Measurements from ENCODE around the gene ATP2B2. TPM values are rescaled to one million over a fixed set of nuclear protein-coding genes. Genes with fewer than 3 reads are reported as not detected.
"Not testable (repeated sequence)": the region's sequence is repeated elsewhere in the genome, so short reads cannot be mapped to it uniquely, and the experiment has no call there.

ATP2B2 gene
- total RNA-seq, 2 donors from 2014 or later = 0.14 to 0.74 TPM

DNA sequence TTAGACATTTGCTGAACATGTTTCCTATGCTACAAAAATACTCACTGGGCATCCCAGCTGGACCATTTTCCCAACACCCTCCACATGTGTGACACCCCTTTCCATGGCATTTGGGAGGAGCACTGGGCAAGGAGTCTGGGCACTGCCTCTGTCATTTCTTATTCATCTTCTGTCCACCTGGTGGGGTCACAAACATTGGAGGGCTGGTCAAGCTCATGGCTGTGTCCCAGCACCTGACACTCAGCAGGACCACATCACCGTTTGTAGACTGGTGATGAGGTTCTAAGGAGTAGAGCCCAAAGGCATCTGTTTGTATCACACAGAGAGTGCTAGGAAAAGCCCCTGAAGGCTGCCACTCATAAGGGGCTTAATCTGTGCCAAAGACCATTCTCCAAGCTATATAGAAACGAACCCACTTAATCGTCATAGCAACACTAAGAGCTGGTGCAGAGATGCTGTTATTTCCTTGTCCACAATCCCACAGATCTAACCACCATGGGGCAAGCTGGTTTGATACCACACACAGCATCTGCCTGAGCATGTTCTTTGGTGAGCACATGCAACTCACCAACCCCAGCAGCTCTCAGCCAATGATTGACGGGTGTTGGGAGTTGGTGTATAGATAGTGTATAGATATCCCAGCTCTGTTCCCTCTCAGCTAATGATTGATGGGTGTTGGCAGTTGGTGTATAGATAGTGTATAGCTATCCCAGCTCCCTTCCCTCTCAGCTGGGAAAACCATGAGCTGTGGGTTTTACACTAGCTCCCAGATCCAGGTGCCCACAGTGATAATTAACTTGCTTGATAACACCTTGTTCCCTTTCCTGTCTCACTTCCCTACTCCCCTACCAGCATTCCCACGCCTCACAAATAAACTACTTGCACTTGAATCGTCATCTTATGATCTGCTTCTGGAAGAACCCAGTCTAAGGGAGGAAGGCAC is 42.7 kb upstream of the ATP2B2 start:
- no peak overlapping the region for H3K27ac ChIP-seq
- no peak for DNase-seq (ENCODE audit: low spot score)
- H3K4me3 ChIP-seq = no peak overlapping the region
- H3K27me3 ChIP-seq (replicated peaks; ENCODE audit: insufficient read depth) = peaks cover 1% of the 10 kb centered on the region
- intact Hi-C loops (cut with DNase I) = no loop called here
- H3K36me3 ChIP-seq = no peaks in the 10 kb centered on the region
- TF ChIP-seq POLR2A (IDR thresholded peaks at IDR 0.05) (no peak), CTCF (IDR thresholded peaks at IDR 0.05) (no peak), POLR2AphosphoS5 (IDR thresholded peaks at IDR 0.05) (no peak)
- H3K9me3 ChIP-seq = no peaks in the 10 kb centered on the region
- no peaks in the 10 kb centered on the region for H3K4me1 ChIP-seq (replicated peaks)
- WGBS = 81% methylated on average over 6 of the region's 6 CpGs

DNA sequence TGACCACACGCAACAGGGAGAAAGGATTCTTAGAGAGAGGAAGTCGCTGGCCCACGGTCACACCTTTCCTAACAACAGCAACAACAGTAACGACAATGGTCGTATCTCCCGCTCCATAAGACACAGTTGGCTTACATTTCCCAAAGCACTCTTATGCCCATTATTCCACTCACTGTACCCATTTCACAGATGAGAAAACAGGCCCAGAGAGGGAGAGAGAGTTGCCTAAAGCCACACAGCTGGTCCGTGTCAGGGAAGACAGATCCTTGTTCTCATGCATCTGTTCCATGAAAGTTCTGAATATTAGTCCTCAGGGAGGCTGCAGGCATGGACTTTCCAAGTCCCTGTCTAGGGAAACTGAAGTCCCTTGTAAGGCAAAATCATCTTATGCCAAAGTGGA is 42.0 kb upstream of the ATP2B2 start:
- no peak overlapping the region for H3K4me3 ChIP-seq
- TF ChIP-seq POLR2AphosphoS5 (IDR thresholded peaks at IDR 0.05) = no peak
- TF ChIP-seq POLR2A (IDR thresholded peaks at IDR 0.05) = no peak
- no peak for TF ChIP-seq CTCF (IDR thresholded peaks at IDR 0.05)
- intact Hi-C loops (cut with DNase I) = no loop called here
- peaks cover 1% of the 10 kb centered on the region for H3K27me3 ChIP-seq (replicated peaks; ENCODE audit: insufficient read depth)
- no peak for DNase-seq (ENCODE audit: low spot score)
- H3K4me1 ChIP-seq (replicated peaks) = no peaks in the 10 kb centered on the region
- H3K36me3 ChIP-seq = no peaks in the 10 kb centered on the region
- H3K27ac ChIP-seq = no peak overlapping the region
- 82% methylated on average over 7 of the region's 7 CpGs for WGBS
- H3K9me3 ChIP-seq = no peaks in the 10 kb centered on the region

DNA sequence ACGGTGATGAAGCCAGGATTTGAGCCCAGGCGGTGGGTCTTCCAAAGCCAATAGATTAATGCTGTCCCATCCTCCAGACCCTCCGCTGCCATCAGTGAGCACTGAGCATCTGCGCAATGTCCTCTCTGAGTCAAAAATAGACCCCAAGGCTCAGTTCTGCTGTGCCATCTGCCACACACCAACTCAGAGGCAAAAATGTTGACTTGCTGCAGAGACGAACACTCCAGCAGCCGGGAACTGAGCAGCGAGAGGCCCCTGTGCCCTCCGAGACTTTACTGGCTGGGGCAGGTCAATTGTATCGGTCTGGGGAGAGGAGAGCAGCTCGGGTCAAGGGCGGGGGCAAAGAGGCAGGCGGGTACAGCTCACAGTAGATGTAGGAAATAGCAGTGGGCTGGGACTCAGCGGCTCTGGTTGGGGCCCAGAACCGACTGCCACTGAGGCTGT is 41.5 kb upstream of the ATP2B2 start:
- WGBS = 84% methylated on average over 14 of the region's 14 CpGs
- H3K27me3 ChIP-seq (replicated peaks; ENCODE audit: insufficient read depth) = peaks cover 1% of the 10 kb centered on the region
- H3K27ac ChIP-seq = no peak overlapping the region
- intact Hi-C loops (cut with DNase I) = no loop called here
- no peaks in the 10 kb centered on the region for H3K36me3 ChIP-seq
- H3K4me3 ChIP-seq = no peak overlapping the region
- no peak for TF ChIP-seq POLR2A (IDR thresholded peaks at IDR 0.05)
- no peak for TF ChIP-seq CTCF (IDR thresholded peaks at IDR 0.05)
- TF ChIP-seq POLR2AphosphoS5 (IDR thresholded peaks at IDR 0.05) = no peak
- H3K9me3 ChIP-seq = no peaks in the 10 kb centered on the region
- no peak for DNase-seq (ENCODE audit: low spot score)
- no peaks in the 10 kb centered on the region for H3K4me1 ChIP-seq (replicated peaks)

DNA sequence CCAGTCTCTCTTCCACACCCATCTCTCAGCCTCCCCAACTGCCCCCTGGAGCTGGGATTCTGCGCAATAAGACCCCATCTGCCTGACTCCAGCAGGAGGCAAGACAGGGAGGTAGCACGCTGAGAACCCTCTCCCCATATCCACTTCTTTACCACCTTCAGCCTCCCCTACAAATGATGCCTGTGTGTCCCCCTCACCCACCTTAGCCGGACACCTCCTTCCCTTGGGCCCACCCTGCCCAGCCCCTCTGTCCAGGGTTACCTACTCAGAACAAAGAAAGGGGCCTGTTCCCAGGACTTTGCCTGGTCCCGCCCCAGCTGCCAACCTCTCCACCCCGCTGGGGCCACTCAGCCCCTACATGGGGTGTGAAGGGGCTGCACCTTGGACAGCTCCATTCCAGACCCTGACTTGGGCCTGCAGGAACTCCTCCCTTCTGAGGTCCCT is 40.8 kb upstream of the ATP2B2 start:
- H3K9me3 ChIP-seq = no peaks in the 10 kb centered on the region
- TF ChIP-seq CTCF (IDR thresholded peaks at IDR 0.05) (no peak), POLR2A (IDR thresholded peaks at IDR 0.05) (no peak), POLR2AphosphoS5 (IDR thresholded peaks at IDR 0.05) (no peak)
- intact Hi-C loops (cut with DNase I) = no loop called here
- 67% methylated on average over 5 of the region's 5 CpGs for WGBS
- H3K27ac ChIP-seq = no peak overlapping the region
- no peaks in the 10 kb centered on the region for H3K4me1 ChIP-seq (replicated peaks)
- no peaks in the 10 kb centered on the region for H3K36me3 ChIP-seq
- no peak overlapping the region for H3K4me3 ChIP-seq
- DNase-seq (ENCODE audit: low spot score) = no peak
- H3K27me3 ChIP-seq (replicated peaks; ENCODE audit: insufficient read depth) = peaks cover 1% of the 10 kb centered on the region

DNA sequence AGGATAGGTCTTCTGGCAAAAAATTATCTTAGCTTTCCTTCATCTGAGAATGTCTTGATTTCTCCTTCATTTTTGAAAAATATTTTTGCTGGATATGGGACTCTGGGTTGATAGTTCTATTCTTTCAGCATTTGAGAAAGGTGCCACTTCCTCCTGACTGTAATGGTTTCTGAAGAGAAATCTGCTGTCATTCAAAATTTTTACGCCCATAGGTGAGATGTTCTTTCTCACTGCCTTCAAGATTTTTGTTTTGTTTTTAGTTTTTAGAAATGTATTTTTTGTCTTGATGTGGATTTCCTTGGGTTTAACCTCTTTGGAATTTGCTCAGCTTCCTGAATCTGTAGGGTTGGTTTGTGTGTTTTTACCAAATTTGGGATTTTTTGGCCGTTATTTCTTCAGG is 37.1 kb upstream of the ATP2B2 start:
- intact Hi-C loops (cut with DNase I) = no loop called here
- H3K27ac ChIP-seq = no peak overlapping the region
- DNase-seq (ENCODE audit: low spot score) = no peak
- H3K4me1 ChIP-seq (replicated peaks) = no peaks in the 10 kb centered on the region
- no peak for TF ChIP-seq POLR2AphosphoS5 (IDR thresholded peaks at IDR 0.05)
- TF ChIP-seq CTCF (IDR thresholded peaks at IDR 0.05) = no peak
- TF ChIP-seq POLR2A (IDR thresholded peaks at IDR 0.05) = no peak
- WGBS = 85% methylated on average over 2 of the region's 2 CpGs
- H3K27me3 ChIP-seq (replicated peaks; ENCODE audit: insufficient read depth) = no peaks in the 10 kb centered on the region
- no peaks in the 10 kb centered on the region for H3K36me3 ChIP-seq
- H3K4me3 ChIP-seq = no peak overlapping the region
- H3K9me3 ChIP-seq = no peaks in the 10 kb centered on the region

DNA sequence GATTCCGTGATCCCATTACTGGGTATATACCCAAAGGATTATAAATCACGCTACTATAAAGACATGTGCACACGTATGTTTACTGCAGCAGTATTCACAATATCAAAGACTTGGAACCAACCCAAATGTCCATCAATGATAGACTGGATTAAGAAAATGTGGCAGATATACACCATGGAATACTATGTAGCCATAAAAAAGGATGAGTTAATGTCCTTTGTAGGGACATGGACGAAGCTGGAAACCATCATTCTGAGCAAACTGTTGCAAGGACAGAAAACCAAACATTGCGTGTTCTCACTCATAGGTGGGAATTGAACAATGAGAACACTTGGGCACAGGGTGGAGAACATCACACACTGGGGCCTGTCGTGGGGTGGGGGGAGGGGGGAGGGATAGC is 35.0 kb upstream of the ATP2B2 start:
- DNase-seq (ENCODE audit: low spot score); H3K27ac ChIP-seq; H3K4me3 ChIP-seq; H3K36me3 ChIP-seq; H3K27me3 ChIP-seq (replicated peaks; ENCODE audit: insufficient read depth); H3K4me1 ChIP-seq (replicated peaks); intact Hi-C loops (cut with DNase I); H3K9me3 ChIP-seq: not testable (repeated sequence)
- WGBS = 90% methylated on average over 6 of the region's 6 CpGs
